ENCODE results near the gene RNASEH2B.

RNASEH2B gene

DNA sequence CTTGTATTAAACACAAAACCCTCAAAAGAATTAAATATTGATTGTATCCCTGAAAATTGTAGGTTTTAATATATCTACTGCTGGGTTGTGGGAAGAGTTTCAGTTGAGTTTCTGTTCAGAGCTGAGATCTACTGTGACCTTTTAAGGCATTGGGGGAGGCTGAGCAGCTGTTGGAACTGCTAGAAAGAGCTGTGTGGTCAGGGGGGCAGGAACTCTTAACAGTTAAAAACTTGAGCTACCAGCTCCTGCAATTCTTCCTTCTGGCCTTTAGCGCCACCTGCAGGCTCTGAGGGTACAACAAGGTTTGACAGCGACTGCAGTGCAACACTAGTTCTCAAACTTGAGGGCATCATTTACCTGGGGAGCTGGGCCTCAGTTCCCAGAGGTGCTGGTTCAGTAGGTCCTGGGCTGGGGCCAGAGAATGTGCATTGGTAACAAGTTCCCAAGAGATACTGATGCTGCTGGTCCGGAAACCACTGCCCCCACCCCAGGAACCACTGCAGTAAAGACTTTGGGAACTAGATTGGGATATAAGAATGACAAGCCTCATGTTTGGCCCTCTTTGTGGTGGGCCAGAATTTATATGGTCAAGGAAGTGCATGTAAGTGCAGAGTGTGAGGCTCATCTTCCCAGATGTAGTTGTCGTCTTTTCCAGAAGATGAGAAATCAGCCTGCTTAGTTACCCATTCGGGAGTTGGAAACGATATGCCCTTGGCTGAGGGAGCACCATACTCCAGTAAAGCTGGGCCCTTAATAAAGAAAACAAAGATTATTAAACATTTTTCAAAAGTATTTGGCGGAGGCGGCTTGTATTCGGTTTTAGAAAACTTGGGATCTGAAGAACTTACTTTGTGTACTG is 2.6 kb downstream of the RNASEH2B start:
- no peak overlapping the region for H3K4me3 ChIP-seq (ENCODE audit: control insufficient read depth, low read depth, low read length)
- TF ChIP-seq, protein P1, sequence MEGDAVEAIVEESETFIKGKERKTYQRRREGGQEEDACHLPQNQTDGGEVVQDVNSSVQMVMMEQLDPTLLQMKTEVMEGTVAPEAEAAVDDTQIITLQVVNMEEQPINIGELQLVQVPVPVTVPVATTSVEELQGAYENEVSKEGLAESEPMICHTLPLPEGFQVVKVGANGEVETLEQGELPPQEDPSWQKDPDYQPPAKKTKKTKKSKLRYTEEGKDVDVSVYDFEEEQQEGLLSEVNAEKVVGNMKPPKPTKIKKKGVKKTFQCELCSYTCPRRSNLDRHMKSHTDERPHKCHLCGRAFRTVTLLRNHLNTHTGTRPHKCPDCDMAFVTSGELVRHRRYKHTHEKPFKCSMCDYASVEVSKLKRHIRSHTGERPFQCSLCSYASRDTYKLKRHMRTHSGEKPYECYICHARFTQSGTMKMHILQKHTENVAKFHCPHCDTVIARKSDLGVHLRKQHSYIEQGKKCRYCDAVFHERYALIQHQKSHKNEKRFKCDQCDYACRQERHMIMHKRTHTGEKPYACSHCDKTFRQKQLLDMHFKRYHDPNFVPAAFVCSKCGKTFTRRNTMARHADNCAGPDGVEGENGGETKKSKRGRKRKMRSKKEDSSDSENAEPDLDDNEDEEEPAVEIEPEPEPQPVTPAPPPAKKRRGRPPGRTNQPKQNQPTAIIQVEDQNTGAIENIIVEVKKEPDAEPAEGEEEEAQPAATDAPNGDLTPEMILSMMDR (IDR thresholded peaks at IDR 0.05; ENCODE audit: control insufficient read depth, insufficient read depth, low read depth, low read length, missing control alignments): peak; percentile 93
- DNase-seq (ENCODE audit: low read depth): peak; percentile 48

DNA sequence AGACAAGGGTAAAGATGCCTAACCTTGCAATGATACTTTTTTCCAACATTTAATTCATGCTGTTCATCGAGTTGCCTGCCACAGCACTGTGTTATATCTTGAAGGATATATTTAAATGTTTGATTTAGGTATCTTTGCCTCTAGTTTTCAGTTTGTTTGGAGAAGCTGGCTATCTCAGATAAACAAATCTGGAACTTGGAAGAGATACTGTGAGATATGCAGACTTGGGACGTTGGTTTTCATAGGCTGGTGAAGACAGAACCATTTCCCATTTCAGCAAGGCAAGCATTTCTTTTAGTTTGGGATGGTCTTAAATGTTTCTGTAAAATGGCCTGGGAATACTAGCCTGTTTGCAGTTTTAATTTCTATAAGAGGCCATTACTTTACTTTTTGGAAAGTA is 3.3 kb downstream of the RNASEH2B start:
- DNase-seq (ENCODE audit: low read depth): no peak
- H3K4me3 ChIP-seq (ENCODE audit: control insufficient read depth, low read depth, low read length): no peak overlapping the region
- TF ChIP-seq, protein P1 (IDR thresholded peaks at IDR 0.05; ENCODE audit: control insufficient read depth, insufficient read depth, low read depth, low read length, missing control alignments): no peak

DNA sequence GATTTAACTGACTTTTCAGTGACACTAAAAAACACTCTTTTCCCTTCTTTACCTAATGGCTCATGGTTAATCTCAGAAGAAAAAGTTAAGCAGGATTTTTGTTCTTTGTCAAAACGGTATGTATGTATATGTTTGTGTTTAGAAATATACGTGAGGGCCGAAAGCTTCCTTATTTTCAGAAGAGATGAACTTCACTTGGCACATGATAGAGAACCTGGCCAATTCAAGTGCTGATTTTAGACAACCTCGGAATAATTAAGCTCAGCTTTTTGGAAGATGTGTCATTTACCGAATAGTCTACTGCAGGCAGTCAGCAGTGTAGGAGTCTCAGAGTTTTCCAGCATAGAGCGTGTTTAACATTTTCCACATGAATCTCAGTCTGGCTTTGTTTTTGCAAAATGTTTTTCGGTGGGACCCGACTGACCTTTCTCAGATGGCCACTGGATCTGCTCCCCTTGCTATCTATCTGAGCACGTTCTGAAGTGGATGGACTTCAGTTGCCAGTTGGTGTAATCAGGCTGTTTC is 4.6 kb downstream of the RNASEH2B start:
- H3K4me3 ChIP-seq (ENCODE audit: control insufficient read depth, low read depth, low read length): no peak overlapping the region
- no peak for DNase-seq (ENCODE audit: low read depth)
- TF ChIP-seq, protein P1 (IDR thresholded peaks at IDR 0.05; ENCODE audit: control insufficient read depth, insufficient read depth, low read depth, low read length, missing control alignments): no peak

DNA sequence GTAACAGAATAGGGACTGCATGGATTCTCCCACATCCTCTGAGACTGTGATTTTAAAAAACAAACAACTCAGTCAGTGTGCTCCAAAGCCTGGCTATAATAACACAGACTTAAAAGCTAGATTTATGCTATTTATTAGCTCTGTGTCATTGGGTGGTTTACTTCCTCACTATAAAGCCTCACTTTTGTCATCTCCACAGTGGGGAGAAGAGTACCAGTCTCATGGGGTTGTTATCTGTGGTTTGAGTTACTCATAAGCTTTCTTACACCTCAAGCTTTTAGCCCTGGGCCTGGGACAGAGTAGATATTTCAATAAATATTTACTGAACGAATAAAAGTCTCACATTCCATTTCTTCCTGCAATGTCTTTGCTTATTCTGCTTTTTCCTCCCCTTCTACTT is 5.3 kb downstream of the RNASEH2B start:
- TF ChIP-seq, protein P1 (IDR thresholded peaks at IDR 0.05; ENCODE audit: control insufficient read depth, insufficient read depth, low read depth, low read length, missing control alignments): no peak
- H3K4me3 ChIP-seq (ENCODE audit: control insufficient read depth, low read depth, low read length): no peak overlapping the region
- no peak for DNase-seq (ENCODE audit: low read depth)

DNA sequence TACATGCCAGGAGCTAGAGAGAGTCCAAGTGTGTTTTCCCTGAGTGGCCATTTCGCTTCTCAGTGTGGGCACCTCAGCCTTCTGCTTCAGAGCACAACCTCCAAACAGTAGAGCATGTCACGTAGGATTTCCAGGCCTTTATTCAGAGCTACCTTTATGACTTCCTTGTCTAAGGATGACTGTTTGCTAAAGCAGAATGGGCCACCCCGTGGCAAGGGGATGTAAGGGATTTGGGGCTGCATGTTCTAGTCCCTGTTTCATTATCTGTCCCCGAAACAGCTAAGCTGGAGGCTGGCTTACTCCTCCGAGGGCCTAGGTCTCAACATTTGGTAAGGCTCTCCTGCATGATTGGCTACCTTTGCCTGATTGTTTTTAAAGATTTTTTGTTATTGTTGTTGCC is 6.0 kb downstream of the RNASEH2B start:
- TF ChIP-seq, protein P1 (IDR thresholded peaks at IDR 0.05; ENCODE audit: control insufficient read depth, insufficient read depth, low read depth, low read length, missing control alignments): no peak
- H3K4me3 ChIP-seq (ENCODE audit: control insufficient read depth, low read depth, low read length): no peak overlapping the region
- DNase-seq (ENCODE audit: low read depth): no peak

DNA sequence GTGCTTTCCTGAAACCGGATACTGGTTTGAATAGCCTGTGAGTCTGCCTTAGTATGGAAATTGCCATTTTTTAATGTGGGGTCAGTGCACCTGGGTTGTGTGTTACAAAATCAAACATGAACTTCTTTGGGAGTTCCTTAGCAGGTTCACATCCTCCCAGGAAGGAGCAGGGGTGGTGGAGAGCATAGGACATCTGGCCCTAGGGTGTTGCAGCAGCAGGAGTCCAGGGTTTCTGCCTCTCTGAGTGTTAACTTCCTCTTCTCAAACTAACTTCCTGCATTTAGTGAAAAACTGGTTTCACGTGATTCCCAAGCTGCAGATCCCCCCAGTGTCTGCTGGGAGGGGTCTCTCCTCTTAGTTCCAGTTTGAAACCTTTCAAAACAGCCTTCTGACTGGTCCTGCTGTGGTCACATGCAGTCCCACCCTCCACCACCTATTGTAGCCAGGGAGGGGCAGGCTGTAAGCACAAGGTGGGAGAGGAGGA is 7.2 kb downstream of the RNASEH2B start:
- DNase-seq (ENCODE audit: low read depth): no peak
- H3K4me3 ChIP-seq (ENCODE audit: control insufficient read depth, low read depth, low read length): no peak overlapping the region
- TF ChIP-seq, protein P1 (IDR thresholded peaks at IDR 0.05; ENCODE audit: control insufficient read depth, insufficient read depth, low read depth, low read length, missing control alignments): no peak

Data from AG09309 (cell line).